Measurements from ENCODE around the gene KRTAP17-1.
"Not testable (repeated sequence)": the region's sequence is repeated elsewhere in the genome, so short reads cannot be mapped to it uniquely, and the experiment has no call there.

Gene KRTAP17-1, protein sequence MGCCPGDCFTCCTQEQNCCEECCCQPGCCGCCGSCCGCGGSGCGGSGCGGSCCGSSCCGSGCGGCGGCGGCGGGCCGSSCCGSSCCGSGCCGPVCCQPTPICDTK

DNA sequence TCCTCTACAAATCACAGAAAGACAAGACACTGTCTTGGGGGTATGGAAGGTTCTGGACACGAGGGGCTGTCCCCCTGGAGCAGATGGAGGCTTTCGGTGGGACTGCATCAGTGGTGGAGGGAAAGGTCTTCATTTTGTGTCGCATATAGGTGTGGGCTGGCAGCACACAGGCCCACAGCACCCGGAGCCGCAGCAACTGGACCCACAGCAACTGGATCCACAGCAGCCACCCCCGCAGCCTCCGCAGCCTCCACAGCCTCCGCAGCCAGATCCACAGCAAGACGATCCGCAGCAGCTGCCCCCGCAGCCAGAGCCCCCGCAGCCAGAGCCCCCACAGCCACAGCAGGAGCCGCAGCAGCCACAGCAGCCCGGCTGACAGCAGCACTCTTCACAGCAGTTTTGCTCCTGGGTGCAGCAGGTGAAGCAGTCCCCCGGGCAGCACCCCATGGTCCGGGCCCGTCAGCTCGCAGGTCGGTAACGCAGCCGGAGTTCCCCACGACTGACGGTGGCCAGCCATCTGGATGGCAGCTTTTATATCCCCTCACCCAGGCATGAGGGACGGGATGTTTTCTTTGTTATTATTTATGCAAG, at the start of gene KRTAP17-1:
TSS of gene KRTAP17-1 (minus strand) at position 507 of the 591 bp plus-strand sequence. CDS start at position 447, 60 bp downstream.
- H3K27me3 ChIP-seq (ENCODE audit: control insufficient read depth, insufficient read depth, low read length) = no peaks in the 10 kb centered on the region
- H3K36me3 ChIP-seq (ENCODE audit: control insufficient read depth, insufficient read depth, low read length) = no peaks in the 10 kb centered on the region
- H3K9me3 ChIP-seq (ENCODE audit: control insufficient read depth, low read length) = no peaks in the 10 kb centered on the region
- no peaks in the 10 kb centered on the region for H3K4me1 ChIP-seq (ENCODE audit: control insufficient read depth, insufficient read depth, low read length)
- H3K9ac ChIP-seq (ENCODE audit: low read length) = no peak within 1 kb of the TSS
- H3K4me3 ChIP-seq (ENCODE audit: low read length) = no peak within 1 kb of the TSS

DNA sequence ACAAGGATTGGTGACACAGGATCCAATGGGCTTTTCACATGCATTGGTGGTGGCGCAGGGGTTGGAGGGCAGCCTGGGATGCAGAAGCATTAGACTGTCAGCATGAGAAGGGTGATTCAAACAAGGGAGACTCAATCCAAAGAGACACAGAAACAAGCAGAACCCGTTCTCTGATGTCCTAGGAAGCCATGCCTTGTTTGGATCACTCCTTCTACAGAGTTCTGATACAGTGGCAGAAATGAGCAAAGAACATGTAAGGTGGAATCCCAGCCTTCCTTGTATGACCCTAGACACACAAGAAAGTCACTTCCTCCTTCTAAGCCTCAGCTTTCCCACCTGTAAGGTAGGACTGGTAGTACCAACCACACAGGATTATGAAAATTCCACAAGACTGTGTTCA, 48.4 kb upstream of the KRTAP17-1 start:
- no peak overlapping the region for H3K4me3 ChIP-seq (ENCODE audit: low read length)
- no peaks in the 10 kb centered on the region for H3K27me3 ChIP-seq (ENCODE audit: control insufficient read depth, insufficient read depth, low read length)
- no peaks in the 10 kb centered on the region for H3K4me1 ChIP-seq (ENCODE audit: control insufficient read depth, insufficient read depth, low read length)
- H3K36me3 ChIP-seq (ENCODE audit: control insufficient read depth, insufficient read depth, low read length) = no peaks in the 10 kb centered on the region
- no peak overlapping the region for H3K9ac ChIP-seq (ENCODE audit: low read length)
- no peaks in the 10 kb centered on the region for H3K9me3 ChIP-seq (ENCODE audit: control insufficient read depth, low read length)

DNA sequence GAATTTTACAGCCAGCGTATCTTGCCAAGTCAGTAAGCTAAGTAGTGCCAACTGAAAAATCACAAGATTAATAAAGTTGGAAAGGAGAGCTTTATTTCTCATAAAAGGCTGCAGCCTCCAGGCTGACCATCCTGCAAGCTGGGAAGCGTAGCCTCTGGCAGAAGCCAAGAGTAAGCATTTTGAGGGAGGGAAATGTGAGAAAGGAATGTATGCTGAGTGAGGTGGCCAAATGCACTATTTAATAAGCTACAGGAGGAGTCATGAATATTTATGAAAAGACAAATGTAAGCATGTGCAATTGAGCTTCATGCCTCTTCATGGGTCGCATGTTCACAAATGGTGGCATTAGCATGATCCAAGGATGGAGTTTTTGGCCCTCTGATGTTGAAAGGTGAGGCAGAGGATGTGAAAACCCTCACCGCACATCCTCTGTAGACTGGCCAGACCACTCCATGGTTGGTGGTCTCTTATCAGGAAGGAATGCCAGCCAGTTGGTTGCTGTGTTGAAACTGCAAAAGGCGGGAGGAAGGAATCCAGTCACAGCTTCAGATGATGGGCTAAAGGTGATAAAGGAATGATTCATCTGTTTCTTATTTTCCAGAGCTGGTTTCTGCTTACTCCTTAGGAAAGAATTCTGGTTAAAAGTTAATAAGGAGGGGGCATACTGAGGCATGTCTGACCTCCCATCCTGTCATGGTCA, 44.9 kb upstream of the KRTAP17-1 start:
- H3K27me3 ChIP-seq (ENCODE audit: control insufficient read depth, insufficient read depth, low read length) = no peaks in the 10 kb centered on the region
- no peaks in the 10 kb centered on the region for H3K4me1 ChIP-seq (ENCODE audit: control insufficient read depth, insufficient read depth, low read length)
- H3K4me3 ChIP-seq (ENCODE audit: low read length) = no peak overlapping the region
- H3K9ac ChIP-seq (ENCODE audit: low read length) = no peak overlapping the region
- no peaks in the 10 kb centered on the region for H3K9me3 ChIP-seq (ENCODE audit: control insufficient read depth, low read length)
- H3K36me3 ChIP-seq (ENCODE audit: control insufficient read depth, insufficient read depth, low read length) = no peaks in the 10 kb centered on the region

DNA sequence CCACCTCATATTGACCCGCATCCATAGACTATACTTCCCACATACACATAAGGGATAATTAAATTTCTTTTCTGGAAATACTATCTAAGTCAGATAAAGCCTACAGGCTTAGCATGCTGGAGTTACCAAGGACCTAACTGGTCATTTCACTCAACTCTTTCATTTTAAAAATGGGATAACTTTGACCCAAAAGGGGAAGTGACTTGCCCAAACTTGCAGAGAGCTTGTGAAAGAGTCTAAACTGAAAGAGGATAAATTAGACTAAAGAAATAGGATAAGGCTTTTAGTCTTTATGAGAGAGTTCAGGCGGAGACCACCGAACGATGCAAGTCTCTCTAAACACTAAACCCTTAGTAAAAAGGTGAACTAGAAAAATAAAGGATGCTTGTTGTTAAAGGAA, 39.0 kb upstream of the KRTAP17-1 start:
- no peaks in the 10 kb centered on the region for H3K36me3 ChIP-seq (ENCODE audit: control insufficient read depth, insufficient read depth, low read length)
- H3K4me3 ChIP-seq (ENCODE audit: low read length) = no peak overlapping the region
- no peaks in the 10 kb centered on the region for H3K4me1 ChIP-seq (ENCODE audit: control insufficient read depth, insufficient read depth, low read length)
- no peaks in the 10 kb centered on the region for H3K9me3 ChIP-seq (ENCODE audit: control insufficient read depth, low read length)
- H3K9ac ChIP-seq (ENCODE audit: low read length) = no peak overlapping the region
- no peaks in the 10 kb centered on the region for H3K27me3 ChIP-seq (ENCODE audit: control insufficient read depth, insufficient read depth, low read length)

DNA sequence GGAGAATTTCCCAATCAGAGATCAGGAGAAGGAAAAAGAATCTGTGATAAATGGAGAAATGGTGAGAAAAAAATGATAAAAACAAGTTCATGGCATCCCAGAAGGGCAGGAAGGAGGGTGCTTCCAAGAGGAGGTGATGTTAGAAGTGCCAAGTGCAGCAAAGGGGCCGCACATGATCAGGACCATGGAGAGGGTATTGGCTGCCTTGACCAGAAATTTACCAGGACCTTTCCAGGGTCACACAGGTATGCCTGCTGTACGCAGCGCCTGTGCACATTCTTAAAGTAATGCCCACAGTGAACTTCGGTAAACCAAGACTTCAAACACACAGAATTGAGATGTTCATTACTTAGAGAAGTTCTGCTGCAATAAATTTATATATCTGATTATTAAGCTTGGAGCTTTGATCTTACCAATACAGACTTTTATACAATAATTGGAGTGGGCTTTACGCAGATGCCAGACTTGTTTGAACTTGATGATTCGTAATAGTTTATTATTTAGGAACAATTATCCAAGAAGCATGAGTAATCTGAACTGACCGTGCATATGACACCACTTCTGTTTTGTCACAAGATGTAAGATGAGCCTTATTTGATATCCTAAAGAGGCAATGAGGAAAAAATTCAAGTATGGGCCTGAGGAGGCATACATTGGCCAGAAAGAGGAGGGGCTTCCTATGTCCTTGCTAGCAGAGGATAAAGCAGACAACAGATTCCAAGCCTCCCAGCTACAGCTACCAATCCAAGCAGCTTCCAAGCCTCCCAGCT, 37.3 kb upstream of the KRTAP17-1 start:
- Histone ChIP-seq H3K27me3 (ENCODE audit: control insufficient read depth, insufficient read depth, low read length) (no peaks in the 10 kb centered on the region), H3K36me3 (ENCODE audit: control insufficient read depth, insufficient read depth, low read length) (no peaks in the 10 kb centered on the region), H3K9ac (ENCODE audit: low read length) (no peak overlapping the region), H3K9me3 (ENCODE audit: control insufficient read depth, low read length) (no peaks in the 10 kb centered on the region), H3K4me1 (ENCODE audit: control insufficient read depth, insufficient read depth, low read length) (no peaks in the 10 kb centered on the region), H3K4me3 (ENCODE audit: low read length) (no peak overlapping the region)

DNA sequence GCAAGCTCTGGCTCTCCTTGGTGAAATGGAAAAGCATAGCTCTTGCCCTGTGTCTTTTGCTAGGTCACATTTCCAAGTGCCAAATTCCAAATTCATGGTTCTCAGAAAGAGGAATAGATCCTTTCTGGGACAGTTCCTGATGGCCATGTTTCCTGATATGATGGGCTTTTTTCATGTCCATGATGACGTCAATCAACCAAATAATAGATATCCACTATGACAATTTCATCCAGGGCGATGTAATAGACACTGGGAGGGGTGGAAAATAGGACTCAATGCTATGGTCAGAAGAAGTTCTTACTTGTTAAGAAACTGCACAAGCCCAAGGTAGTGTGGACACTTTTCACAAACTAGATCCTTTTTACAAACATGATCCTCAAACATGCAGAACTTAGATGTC, 35.7 kb upstream of the KRTAP17-1 start:
- H3K9ac ChIP-seq (ENCODE audit: low read length) = no peak overlapping the region
- H3K36me3 ChIP-seq (ENCODE audit: control insufficient read depth, insufficient read depth, low read length) = no peaks in the 10 kb centered on the region
- H3K4me3 ChIP-seq (ENCODE audit: low read length) = no peak overlapping the region
- no peaks in the 10 kb centered on the region for H3K4me1 ChIP-seq (ENCODE audit: control insufficient read depth, insufficient read depth, low read length)
- no peaks in the 10 kb centered on the region for H3K27me3 ChIP-seq (ENCODE audit: control insufficient read depth, insufficient read depth, low read length)
- H3K9me3 ChIP-seq (ENCODE audit: control insufficient read depth, low read length) = no peaks in the 10 kb centered on the region

DNA sequence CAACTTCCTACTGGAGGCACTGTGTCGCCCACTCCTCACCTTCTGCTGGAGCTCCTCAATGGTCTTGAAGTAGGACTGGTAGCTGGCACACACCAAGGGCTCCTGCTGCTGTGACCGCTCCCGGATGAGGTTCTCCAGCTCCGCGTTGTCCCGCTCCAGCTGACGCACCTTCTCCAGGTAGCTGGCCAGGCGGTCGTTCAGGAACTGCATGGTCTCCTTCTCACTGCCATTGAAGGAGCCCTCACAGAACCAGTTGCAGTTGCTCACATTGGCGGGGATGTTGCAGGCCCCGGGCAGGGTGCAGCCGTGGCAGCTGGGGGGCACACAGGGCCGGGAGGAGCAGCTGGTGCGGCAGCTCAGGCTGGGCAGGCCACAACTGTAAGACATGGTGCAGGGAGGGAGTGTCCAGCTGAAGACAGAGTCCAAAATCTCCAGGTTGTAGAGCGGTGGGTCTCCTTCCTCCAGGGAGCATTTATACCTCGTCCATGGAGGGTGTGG, 34.9 kb upstream of the KRTAP17-1 start, which contains the start of gene KRT33A:
TSS of gene KRT33A (minus strand) at position 448 of the 498 bp plus-strand sequence. CDS start at position 387, 61 bp downstream.
- H3K27me3 ChIP-seq (ENCODE audit: control insufficient read depth, insufficient read depth, low read length); H3K4me3 ChIP-seq (ENCODE audit: low read length); H3K9me3 ChIP-seq (ENCODE audit: control insufficient read depth, low read length); H3K4me1 ChIP-seq (ENCODE audit: control insufficient read depth, insufficient read depth, low read length); H3K36me3 ChIP-seq (ENCODE audit: control insufficient read depth, insufficient read depth, low read length); H3K9ac ChIP-seq (ENCODE audit: low read length): not testable (repeated sequence)

DNA sequence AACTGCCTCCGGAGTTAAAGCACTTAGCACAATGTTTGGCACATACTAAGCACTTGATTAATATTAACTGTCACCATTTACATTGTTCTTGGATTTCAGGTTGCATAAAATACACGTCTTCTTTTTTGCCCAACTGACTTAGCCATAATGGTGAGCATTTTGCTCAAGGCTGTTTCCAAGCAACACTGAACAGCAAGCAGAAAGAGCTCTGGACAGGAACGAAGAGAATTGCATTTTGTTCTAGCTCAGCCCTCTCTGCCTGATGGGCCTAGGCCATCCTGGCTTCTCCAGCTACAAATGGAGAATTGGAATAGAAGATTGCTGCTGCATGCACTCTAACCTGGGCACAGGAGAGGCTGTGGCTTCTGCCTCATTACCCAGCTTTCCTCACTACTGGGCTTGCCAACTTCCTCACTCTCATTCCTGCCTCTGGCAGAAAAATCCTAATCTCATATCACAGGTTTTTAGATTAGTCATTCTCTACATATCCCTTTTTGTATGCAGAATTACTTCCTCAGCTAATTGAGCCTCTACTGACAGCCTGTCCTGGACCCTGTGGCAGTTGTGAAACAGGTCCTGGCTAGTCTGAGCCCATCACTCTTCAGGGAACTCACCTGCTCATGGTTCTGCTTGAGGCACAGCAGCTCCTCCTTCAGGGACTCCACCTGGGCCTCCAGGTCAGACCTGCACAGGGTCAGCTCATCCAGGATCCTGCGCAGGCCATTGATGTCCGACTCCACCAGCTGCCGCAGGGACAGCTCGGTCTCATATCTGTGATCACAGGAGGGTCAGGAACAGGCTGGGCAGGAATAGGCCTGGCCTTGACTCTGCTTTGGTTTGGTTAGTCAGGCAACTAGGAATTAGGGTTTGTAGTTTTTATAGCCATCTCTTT, 32.6 kb upstream of the KRTAP17-1 start:
- Histone ChIP-seq H3K4me3 (ENCODE audit: low read length) (no peak overlapping the region), H3K4me1 (ENCODE audit: control insufficient read depth, insufficient read depth, low read length) (no peaks in the 10 kb centered on the region), H3K9ac (ENCODE audit: low read length) (no peak overlapping the region), H3K9me3 (ENCODE audit: control insufficient read depth, low read length) (no peaks in the 10 kb centered on the region), H3K36me3 (ENCODE audit: control insufficient read depth, insufficient read depth, low read length) (no peaks in the 10 kb centered on the region), H3K27me3 (ENCODE audit: control insufficient read depth, insufficient read depth, low read length) (no peaks in the 10 kb centered on the region)

DNA sequence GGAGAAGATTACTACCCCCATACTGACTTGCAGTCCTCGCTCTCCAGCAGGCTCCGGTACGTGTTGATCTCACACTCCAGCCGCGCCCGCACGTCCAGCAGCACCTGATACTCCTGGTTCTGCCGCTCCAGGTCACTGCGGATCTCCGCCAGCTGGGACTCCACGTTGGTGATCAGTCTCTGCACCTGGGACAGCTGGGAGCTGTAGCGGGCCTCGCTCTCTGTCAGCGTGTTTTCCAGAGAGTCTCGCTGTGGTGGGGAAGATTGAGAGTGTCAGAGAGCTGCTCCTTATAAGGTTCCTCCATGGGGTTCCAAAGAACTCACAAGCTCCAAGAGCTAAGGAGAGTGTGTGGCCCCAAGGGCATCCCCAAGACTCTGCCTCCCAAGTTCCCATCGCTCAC, 30.9 kb upstream of the KRTAP17-1 start:
- H3K9me3 ChIP-seq (ENCODE audit: control insufficient read depth, low read length); H3K4me3 ChIP-seq (ENCODE audit: low read length); H3K9ac ChIP-seq (ENCODE audit: low read length); H3K4me1 ChIP-seq (ENCODE audit: control insufficient read depth, insufficient read depth, low read length); H3K36me3 ChIP-seq (ENCODE audit: control insufficient read depth, insufficient read depth, low read length); H3K27me3 ChIP-seq (ENCODE audit: control insufficient read depth, insufficient read depth, low read length): not testable (repeated sequence)

DNA sequence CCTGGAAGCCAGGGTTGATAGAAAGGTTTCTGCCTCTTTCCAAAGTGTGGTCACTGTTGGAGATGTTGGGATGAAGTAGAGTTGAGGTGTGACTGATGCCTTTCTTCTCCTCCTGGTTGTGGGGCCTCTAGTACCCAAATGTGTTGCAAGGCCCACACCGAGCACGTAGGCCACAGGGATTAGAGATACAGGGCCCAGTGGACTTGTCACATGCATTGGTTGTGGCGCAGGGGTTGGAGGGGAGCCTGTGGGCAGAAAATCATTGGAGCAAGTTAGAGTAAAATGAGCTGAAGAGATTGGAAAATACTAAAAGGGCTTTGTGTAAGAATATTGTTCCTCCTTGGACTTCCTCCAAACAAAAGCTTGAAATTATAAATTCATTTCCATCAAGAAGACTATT, 30.5 kb upstream of the KRTAP17-1 start:
- Histone ChIP-seq H3K36me3 (ENCODE audit: control insufficient read depth, insufficient read depth, low read length) (no peaks in the 10 kb centered on the region), H3K4me1 (ENCODE audit: control insufficient read depth, insufficient read depth, low read length) (no peaks in the 10 kb centered on the region), H3K4me3 (ENCODE audit: low read length) (no peak overlapping the region), H3K9ac (ENCODE audit: low read length) (no peak overlapping the region), H3K27me3 (ENCODE audit: control insufficient read depth, insufficient read depth, low read length) (no peaks in the 10 kb centered on the region), H3K9me3 (ENCODE audit: control insufficient read depth, low read length) (no peaks in the 10 kb centered on the region)

DNA sequence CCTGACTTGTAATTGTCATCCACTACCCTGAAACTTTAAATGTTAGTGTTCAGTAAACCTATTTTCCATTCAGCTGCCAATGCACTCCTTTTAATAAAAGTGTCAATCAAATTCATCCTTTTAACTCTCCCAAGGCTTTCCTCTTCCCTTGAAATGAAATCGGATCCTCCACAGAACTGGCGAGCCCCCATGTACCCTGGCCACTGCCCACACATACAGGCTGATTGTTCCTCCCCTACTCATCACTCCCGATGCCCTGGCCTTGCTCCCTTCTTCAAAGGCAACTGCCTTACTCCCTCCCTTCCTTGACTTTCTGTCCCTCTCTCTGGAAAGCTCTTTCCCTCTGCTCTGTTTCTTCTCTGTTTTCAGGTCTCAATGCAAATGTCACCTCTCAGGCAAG, 27.5 kb upstream of the KRTAP17-1 start:
- Histone ChIP-seq H3K9me3 (ENCODE audit: control insufficient read depth, low read length) (no peaks in the 10 kb centered on the region), H3K4me3 (ENCODE audit: low read length) (no peak overlapping the region), H3K4me1 (ENCODE audit: control insufficient read depth, insufficient read depth, low read length) (peaks cover 5% of the 10 kb centered on the region), H3K36me3 (ENCODE audit: control insufficient read depth, insufficient read depth, low read length) (no peaks in the 10 kb centered on the region), H3K9ac (ENCODE audit: low read length) (no peak overlapping the region), H3K27me3 (ENCODE audit: control insufficient read depth, insufficient read depth, low read length) (no peaks in the 10 kb centered on the region)
